SW 1271 (cell line): ENCODE data around the gene PROB1.
A peak's percentile ranks its signal among the peaks of the same experiment; 100 is the strongest.
"Not testable (repeated sequence)": the region's sequence is repeated elsewhere in the genome, so short reads cannot be mapped to it uniquely, and the experiment has no call there.

ENCODE experiments used
- DNase-seq, 2 experiments: peaks; one replicate each; lab custom pipeline; 2025; lab: John Stamatoyannopoulos, UW

Gene PROB1

GRCh38 chr5:139414581-139415130, 19.8 kb upstream of the PROB1 start:
- DNase-seq = no peak

GRCh38 chr5:139413963-139414362, 19.1 kb upstream of the PROB1 start:
- no peak for DNase-seq

DNA sequence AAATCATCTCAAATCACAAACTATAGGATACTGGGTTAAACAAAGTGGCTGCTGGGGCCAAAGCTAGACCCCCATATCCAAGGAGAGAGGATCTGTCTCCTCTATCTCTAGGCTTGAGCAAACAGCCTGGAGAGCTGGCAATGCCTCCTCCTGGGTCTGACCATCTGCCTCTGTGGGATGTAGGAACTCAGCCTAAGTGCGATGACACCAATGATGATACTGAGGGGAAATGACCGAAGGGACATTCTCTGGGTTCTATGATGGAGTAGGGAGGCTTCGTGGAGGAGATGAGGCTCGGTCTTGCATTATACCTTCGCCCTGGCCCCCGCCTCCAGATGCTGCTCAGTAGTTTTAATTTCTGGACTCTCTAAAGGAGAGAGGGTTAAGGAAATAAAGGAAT, 18.2 kb upstream of the PROB1 start:
- no peak for DNase-seq

GRCh38 chr5:139410993-139411828, 16.3 kb upstream of the PROB1 start:
- DNase-seq = no peak

GRCh38 chr5:139410121-139410992, 15.5 kb upstream of the PROB1 start:
- no peak for DNase-seq

DNA sequence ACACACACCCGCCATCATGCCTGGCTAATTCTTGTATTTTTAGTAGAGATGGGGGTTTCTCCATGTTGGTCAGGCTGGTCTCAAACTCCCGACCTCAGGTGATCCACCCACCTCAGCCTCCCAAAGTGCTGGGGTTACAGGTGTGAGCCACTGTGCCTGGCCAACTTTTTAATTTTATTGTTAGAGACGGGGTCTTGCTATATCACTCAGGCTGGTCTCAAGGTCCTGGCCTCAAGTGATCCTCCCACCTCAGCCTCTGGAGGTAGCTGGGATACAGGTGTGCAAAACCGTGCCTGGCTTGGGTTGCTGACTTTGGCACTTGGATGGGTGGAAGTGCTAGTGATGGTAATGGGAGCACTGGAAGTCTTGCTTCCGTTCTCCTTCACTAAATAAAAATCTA, 14.2 kb upstream of the PROB1 start:
- DNase-seq = not testable (repeated sequence)

- DNase-seq = no peak
Measured at GRCh38 chr5:139408191-139408590, 13.3 kb upstream of the PROB1 start.

GRCh38 chr5:139407517-139407916, 12.6 kb upstream of the PROB1 start:
- DNase-seq = no peak

DNA sequence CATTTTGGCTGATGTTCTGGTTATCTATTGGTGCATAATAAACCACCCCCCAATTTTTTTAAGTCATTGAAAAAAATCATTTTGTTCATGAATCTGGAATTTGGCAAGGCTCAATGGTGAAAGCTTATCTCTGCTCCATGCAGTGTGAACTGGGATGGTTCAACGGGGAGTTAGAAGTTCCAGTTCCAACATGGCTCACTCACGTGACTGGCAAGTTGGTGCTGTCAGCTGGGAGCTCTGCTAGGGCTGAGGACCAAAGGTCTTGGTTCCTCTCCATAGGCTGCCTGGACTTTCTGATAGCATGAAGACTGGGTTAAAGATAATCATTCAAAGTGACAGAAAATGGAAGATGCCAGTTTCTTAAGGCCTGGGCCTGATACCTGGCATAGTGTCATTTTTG, 12.1 kb upstream of the PROB1 start:
- no peak for DNase-seq

DNA sequence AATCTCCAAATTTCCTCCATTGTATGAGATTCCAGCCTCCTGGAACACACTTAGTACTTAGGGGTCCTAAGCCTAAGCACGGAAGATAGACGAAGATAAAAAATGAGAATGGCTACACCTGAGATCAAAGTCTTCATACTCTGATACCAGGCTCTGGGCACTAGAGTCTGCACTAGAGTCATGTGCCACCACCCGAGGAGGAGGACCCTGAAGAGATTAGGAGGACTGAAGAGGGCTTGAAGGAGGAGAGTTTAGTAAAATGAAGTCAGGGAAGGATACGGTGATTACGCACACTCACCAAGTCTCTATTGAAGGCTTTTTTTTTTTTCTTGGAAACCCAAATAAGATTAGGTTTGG, 9.6 kb upstream of the PROB1 start:
- no peak for DNase-seq

DNA sequence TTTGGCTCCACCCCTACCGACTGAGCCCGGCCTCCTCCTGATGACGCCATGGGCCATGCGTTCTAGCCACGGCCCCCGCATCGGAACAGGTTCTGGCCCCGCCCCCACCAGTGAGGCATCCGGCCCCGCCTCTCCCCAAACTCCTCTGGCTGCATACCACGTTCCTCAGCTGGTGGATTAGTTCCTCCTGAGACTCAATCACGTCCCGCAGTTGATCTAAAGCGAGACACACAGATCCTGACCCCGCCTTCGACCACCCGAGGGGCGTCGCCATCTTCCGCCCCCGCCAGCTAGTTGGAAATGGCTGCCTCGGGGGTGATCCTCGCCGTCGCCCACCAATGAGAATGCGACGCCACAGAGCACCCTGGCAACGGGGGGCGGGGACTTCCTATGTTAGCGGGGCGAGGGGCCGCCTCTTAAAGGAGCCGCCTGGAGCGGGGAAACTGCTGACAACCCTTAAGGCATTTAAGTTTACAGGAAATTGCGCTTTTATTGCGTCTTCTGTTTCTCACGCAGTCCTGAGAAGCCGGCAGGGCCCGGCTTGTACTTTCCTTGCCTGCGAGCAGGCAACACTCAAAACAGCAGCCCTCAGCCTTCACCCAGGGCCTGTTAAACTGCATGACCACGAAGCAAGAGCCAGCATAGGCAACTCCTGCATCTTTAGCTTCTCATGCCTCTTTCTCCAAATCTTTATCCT, 9.0 kb upstream of the PROB1 start, which contains the start of gene SPATA24:
SPATA24 (minus strand) TSS at position 303 of the 697 bp plus-strand sequence; CDS start at position 274, 29 bp downstream.
- peak; percentile 96 to 98 for DNase-seq

- DNase-seq = no peak
Measured at GRCh38 chr5:139403418-139403786, 8.5 kb upstream of the PROB1 start.

GRCh38 chr5:139402561-139403158, 7.8 kb upstream of the PROB1 start:
- DNase-seq = peak in 1 of 2 experiments; percentile 33

- no peak for DNase-seq
Measured at GRCh38 chr5:139401546-139401945, 6.6 kb upstream of the PROB1 start.

GRCh38 chr5:139399501-139400121, 4.7 kb upstream of the PROB1 start:
- no peak for DNase-seq

DNA sequence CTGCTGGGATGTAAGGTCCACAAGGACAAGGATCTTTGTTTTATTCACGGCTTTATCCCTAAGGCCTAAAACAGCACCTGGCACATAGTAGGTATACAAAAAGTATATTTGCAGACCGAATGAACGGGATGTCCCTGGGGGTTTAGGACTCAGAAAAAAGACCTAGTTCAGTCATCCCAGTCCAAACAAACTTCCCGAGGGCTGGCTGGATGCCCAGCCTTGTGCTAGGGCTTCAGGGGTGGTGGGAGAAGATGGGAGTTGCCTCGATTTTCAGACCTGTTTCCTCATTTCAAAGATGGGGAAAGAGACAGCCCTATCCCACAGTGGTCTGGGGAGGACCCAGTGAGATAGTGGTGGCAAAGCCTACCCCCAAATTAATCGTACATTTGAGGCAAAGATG, 3.0 kb upstream of the PROB1 start:
- DNase-seq = no peak

DNA sequence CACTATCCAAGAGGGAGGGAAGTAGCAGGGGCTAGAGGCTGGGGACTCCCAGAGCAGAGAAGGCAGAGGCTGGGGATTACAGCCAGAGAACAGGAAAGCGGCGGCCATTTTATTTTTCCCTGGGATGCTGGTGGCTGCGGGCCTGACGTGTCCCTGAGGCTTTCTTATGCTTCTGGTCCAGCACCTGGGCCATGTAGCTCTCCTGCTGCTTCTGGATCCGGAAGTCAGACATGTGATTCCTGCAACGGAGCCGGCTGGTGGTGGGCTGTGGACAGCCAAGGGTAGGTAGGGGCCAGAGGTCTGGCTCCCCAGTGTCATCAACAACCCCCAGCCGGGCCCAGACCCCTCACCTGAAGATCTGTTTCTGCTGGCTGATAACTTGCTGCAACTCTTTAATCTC, 1.8 kb upstream of the PROB1 start:
- DNase-seq = no peak

- no peak for DNase-seq
Measured at GRCh38 chr5:139395844-139396640, 1.1 kb upstream of the PROB1 start.

DNA sequence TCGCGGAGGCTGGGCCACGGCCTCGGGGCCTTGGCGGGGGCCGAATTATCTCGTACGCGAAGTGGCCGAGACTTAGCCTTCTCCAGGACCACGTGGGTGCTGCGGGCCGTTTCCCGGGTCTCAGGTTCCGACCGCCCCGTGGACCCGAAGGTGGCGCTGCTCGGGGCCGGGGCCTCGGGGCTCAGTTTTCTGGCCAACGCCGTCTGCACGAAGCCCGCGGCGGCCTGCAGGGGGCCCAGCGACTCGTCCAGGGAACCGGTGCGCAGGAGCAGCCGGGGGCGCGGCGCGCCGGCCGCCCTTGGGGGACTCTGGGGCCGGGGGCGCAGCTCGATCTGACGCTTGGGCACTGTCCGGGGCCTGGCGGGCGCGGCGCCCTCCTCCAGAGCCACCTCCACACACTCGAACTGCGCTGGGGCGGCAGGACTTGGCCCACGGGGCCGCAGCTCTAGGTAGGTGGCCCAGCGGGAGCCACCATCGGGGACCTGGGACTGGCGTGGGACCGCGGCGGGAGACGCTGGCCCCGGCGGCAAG, 716 bp downstream of the PROB1 start:
- DNase-seq = no peak

GRCh38 chr5:139393497-139394122, 1.3 kb downstream of the PROB1 start:
- no peak for DNase-seq
